ENCODE measurements around the gene GHRL. TPM values are rescaled to one million over a fixed set of nuclear protein-coding genes. Genes with fewer than 3 reads are reported as not detected.
A peak's percentile ranks its signal among the peaks of the same experiment; 100 is the strongest.

Gene GHRL
- total RNA-seq, 1 experiment from 2014 or later = not detected

GRCh38 chr3:10248184-10248983 is 44.4 kb downstream of the GHRL start, which contains the start of gene TATDN2:
TATDN2 (plus strand) TSS chr3:10248459; CDS start chr3:10249201, 742 bp downstream.
- Histone ChIP-seq H3K27me3 (ENCODE audit: insufficient read depth, low read depth) (no peaks in the 10 kb centered on the region), H3K36me3 (ENCODE audit: low read depth) (peaks cover 16% of the 10 kb centered on the region; the same call in 1 of the 2 replicates), H3K27ac (no peak within 1 kb of the TSS), H4K20me1 (ENCODE audit: insufficient read depth) (no peaks in the 10 kb centered on the region; the same call in 1 of the 2 replicates), H2AFZ (peak within 1 kb of the TSS; percentile 90), H3K4me2 (peak within 1 kb of the TSS; percentile 82), H3K9me2 (ENCODE audit: insufficient read depth) (no peaks in the 10 kb centered on the region), H3K9me3 (ENCODE audit: insufficient read depth, low read depth) (peaks cover 22% of the 10 kb centered on the region), H3K4me1 (replicated peaks; ENCODE audit: insufficient read depth) (peaks cover 17% of the 10 kb centered on the region), H3K4me3 (peak within 1 kb of the TSS; percentile 80), H3K79me2 (ENCODE audit: low read depth) (peaks cover 26% of the 10 kb centered on the region), H3F3A (ENCODE audit: insufficient read depth, low read depth) (peaks cover 15% of the 10 kb centered on the region)
- CTCF ChIA-PET = no interaction called here
- intact Hi-C loops (cut with micrococcal nuclease; ENCODE audit: unreplicated experiment) = no loop called here
- POLR2A ChIA-PET (ENCODE audit: unreplicated experiment) = interaction anchor here (0.6 kb wide), 1 partner anchor 107 kb away, joined by 4 read pairs; the partner anchor contains the start of gene VHL
- no TSS peak for BruUV-seq (replicated peaks)
- TF ChIP-seq EZH2 (IDR thresholded peaks at IDR 0.05; ENCODE audit: low read depth) = no peak
- TF ChIP-seq, protein P1, sequence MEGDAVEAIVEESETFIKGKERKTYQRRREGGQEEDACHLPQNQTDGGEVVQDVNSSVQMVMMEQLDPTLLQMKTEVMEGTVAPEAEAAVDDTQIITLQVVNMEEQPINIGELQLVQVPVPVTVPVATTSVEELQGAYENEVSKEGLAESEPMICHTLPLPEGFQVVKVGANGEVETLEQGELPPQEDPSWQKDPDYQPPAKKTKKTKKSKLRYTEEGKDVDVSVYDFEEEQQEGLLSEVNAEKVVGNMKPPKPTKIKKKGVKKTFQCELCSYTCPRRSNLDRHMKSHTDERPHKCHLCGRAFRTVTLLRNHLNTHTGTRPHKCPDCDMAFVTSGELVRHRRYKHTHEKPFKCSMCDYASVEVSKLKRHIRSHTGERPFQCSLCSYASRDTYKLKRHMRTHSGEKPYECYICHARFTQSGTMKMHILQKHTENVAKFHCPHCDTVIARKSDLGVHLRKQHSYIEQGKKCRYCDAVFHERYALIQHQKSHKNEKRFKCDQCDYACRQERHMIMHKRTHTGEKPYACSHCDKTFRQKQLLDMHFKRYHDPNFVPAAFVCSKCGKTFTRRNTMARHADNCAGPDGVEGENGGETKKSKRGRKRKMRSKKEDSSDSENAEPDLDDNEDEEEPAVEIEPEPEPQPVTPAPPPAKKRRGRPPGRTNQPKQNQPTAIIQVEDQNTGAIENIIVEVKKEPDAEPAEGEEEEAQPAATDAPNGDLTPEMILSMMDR (conservative IDR thresholded peaks at IDR 0.05) = no peak
- peak; percentile 87 to 92 for DNase-seq

DNA sequence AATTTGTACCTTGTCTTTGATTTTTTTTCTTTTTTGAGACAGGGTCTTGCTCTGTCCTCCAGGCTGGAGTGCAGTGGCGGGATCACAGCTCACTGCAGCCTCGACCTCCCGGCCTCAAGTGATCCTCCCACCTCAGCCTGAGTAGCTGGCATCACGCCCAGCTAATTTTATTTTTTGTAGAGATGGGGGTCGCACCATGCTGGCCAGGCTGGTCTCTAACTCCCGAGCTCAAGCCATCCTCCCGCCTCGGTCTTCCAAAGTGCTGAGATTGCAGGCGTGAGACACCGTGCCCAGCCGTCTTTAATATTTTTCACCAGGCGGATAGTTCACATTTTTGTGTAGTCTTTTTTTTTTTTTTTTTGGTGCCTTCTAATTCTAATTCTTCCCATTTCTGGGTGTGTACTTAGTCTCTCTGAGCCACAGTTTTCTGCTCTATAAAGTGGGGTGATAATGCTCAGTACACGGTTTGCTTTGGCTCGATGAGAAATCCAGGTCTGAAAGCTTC is 45.0 kb downstream of the GHRL start:
- TSS peak; percentile 23 for BruUV-seq (replicated peaks)
- TF ChIP-seq EZH2 (IDR thresholded peaks at IDR 0.05; ENCODE audit: low read depth) = no peak
- TF ChIP-seq, protein P1 (conservative IDR thresholded peaks at IDR 0.05) = no peak
- peaks cover 22% of the 10 kb centered on the region for H3K9me3 ChIP-seq (ENCODE audit: insufficient read depth, low read depth)
- peak overlapping the region; percentile 90 for H2AFZ ChIP-seq
- H3K27me3 ChIP-seq (ENCODE audit: insufficient read depth, low read depth) = no peaks in the 10 kb centered on the region
- intact Hi-C loops (cut with micrococcal nuclease; ENCODE audit: unreplicated experiment) = no loop called here
- peak overlapping the region; percentile 80; the same call in 1 of the 2 replicates for H3K4me3 ChIP-seq
- H3K4me1 ChIP-seq (replicated peaks; ENCODE audit: insufficient read depth) = peaks cover 17% of the 10 kb centered on the region
- peaks cover 26% of the 10 kb centered on the region for H3K79me2 ChIP-seq (ENCODE audit: low read depth)
- peaks cover 14% of the 10 kb centered on the region; the same call in 1 of the 2 replicates for H3K36me3 ChIP-seq (ENCODE audit: low read depth)
- H3K9me2 ChIP-seq (ENCODE audit: insufficient read depth) = no peaks in the 10 kb centered on the region
- ChIA-PET POLR2A (ENCODE audit: unreplicated experiment) (no interaction called here), CTCF (interaction anchor here (0.7 kb wide), 1 partner anchor 1408 kb away, joined by 3 read pairs; no protein-coding TSS in a partner anchor)
- peak overlapping the region; percentile 82 for H3K4me2 ChIP-seq
- DNase-seq = no peak
- H3F3A ChIP-seq (ENCODE audit: insufficient read depth, low read depth) = peaks cover 18% of the 10 kb centered on the region
- no peak overlapping the region for H3K27ac ChIP-seq
- H4K20me1 ChIP-seq (ENCODE audit: insufficient read depth) = no peaks in the 10 kb centered on the region; the same call in 1 of the 2 replicates

DNA sequence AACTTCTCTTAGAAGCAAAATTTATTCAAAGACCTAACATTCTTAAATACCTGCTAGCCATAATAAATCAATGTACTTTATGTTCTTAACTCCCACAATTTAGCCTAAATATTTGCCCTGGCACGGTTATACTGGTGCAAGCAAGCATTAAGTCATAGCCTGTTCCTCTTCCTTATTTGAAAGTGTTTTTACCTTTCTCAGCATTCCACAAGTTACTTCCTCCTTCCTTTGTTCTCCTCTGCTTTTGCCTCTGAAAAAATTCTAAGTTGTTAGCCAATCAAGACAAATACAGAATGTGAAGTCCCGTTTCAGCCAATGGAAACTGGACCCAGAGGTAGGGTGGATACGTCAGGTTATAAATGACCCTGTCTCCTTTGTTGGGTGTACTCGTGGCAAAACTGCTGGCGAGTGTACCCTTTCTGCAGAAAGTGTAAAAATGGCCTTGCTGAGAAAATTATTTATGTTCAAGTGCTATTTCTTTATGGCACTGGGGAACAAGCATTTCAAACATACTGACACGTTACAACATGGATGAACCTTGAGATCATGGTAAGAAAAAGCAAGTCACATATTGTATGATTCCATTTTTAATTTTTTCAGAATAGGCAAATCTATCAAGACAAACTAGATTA is 47.5 kb downstream of the GHRL start:
- ChIA-PET CTCF (no interaction called here), POLR2A (ENCODE audit: unreplicated experiment) (no interaction called here)
- H3K36me3 ChIP-seq (ENCODE audit: low read depth) = peaks cover 14% of the 10 kb centered on the region
- no peaks in the 10 kb centered on the region for H3K27me3 ChIP-seq (ENCODE audit: insufficient read depth, low read depth)
- no peaks in the 10 kb centered on the region for H4K20me1 ChIP-seq (ENCODE audit: insufficient read depth)
- no peak overlapping the region for H3K27ac ChIP-seq
- H3K79me2 ChIP-seq (ENCODE audit: low read depth) = peaks cover 16% of the 10 kb centered on the region
- DNase-seq = no peak
- H3K4me2 ChIP-seq = no peak overlapping the region
- H3K9me3 ChIP-seq (ENCODE audit: insufficient read depth, low read depth) = peaks cover 22% of the 10 kb centered on the region
- BruUV-seq (replicated peaks) = no TSS peak
- no peak overlapping the region for H3K4me3 ChIP-seq
- H3F3A ChIP-seq (ENCODE audit: insufficient read depth, low read depth) = peaks cover 25% of the 10 kb centered on the region
- TF ChIP-seq, protein P1 (conservative IDR thresholded peaks at IDR 0.05) = no peak
- no peak for TF ChIP-seq EZH2 (IDR thresholded peaks at IDR 0.05; ENCODE audit: low read depth)
- H3K9me2 ChIP-seq (ENCODE audit: insufficient read depth) = no peaks in the 10 kb centered on the region
- intact Hi-C loops (cut with micrococcal nuclease; ENCODE audit: unreplicated experiment) = no loop called here
- peaks cover 7% of the 10 kb centered on the region for H3K4me1 ChIP-seq (replicated peaks; ENCODE audit: insufficient read depth)
- no peak overlapping the region for H2AFZ ChIP-seq

Data from PC-9 (cell line).